Astrocyte of the cerebellum (primary cell): ENCODE results near the gene WWP2.

Experiments used
- DNase-seq: peaks from one replicate; pipeline ENCODE4 v3.0.0-alpha.2; 2011; ENCODE audit warnings: low read depth
- H3K4me3 ChIP-seq: 2 replicates; pipeline ENCODE4 v1.5.1; 2011; ENCODE audit warnings: mild to moderate bottlenecking, low read depth, low read length, moderate library complexity
- CTCF ChIP-seq: IDR thresholded peaks from 2 replicates; pipeline ENCODE4 v1.5.1; 2012; ENCODE audit warnings: low read length, low read depth, moderate library complexity, mild to moderate bottlenecking; ENCODE audit errors: missing control alignments
- in situ Hi-C: cut with HindIII; loops from 2 replicates; pipeline ENCODE4 v1.10.0; 2017; ENCODE audit warnings: low sequenced_read_pairs

WWP2 gene

DNA sequence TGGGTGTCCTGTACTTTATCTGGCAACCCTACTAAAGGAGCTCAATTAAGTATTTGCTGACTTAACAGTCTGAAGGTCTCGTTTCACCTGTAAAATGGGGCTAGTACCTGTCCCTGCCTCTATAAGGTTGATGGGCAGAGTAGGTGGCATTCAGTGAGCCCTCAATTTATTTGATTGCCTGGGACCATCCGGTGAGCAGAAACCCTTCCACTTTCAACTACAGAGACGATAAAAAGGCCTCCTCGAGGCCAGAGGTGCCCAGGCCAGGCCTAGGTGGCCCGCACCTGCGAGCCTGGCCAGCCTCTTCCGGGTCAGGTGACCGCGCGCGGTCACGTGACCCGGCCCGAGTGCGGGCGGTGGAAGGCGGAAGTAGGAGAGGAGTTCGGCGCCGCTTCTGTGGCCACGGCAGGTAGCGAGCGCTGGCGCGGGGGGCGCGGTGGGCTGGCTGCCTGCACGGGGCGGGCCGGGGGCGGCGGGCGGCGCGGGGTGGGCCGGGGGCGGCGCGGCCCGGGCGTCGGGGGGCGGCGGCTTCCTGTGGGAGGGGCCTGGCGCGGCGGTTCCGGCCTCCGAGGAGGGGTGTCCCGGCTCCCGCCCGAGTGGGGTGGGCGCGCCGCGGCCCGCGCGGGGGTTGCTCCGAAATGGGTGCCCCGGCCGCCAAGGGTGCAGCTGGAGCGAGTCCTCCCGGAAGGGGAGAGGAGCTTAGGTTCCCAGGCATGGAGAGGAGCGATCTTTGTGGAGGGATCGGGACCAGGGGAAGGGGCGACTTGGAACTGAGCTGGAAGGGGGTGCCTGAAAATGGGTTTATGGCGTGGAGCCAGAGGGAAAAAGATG is at the start of gene WWP2:
Gene WWP2, plus strand, starts transcription at position 350 of the 831 bp plus-strand sequence. CDS start 24,679 bp downstream, outside the sequence.
- in situ Hi-C loops = loop anchor here (25.0 kb wide), 1 partner anchor 350 kb away; the partner anchor contains the start of gene CYB5B
- DNase-seq = no peak
- no peak for TF ChIP-seq CTCF
- peak within 1 kb of the TSS; percentile 96 for H3K4me3 ChIP-seq

DNA sequence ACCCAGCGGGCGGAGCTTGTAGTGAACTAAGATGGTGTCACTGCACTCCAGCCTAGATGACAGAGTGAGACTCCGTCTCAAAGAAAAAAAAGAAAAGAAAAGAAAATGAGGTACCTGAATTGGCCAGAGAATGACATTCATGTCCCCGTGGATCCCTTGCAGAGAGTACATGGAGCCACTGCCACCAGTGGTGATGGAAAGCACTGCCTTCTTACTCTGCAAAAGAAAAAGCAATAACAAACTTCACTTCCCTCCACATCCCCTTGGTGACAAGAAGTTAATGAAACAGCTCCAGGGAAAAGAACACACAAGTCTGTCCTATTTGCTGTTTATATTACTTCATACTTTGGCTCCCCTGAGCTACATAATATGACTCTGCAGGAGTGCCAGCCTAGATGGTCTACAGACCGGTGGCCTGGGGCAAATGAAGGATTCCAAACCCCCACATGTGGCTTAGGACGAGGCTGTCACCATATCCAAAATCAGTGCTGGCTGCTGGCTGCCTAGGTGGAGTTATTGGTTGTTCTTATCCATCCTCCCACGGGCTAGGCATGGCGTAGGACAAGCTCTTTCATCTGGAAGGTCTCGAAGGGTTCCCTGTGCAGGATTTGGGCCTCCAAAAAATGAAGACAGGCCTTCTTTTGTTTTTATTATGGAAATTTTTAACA is 49.1 kb upstream of the WWP2 start:
- H3K4me3 ChIP-seq = no peak overlapping the region
- in situ Hi-C loops = no loop called here
- no peak for DNase-seq
- TF ChIP-seq CTCF = no peak

- DNase-seq = no peak
- TF ChIP-seq CTCF = no peak
- no peak overlapping the region for H3K4me3 ChIP-seq
- in situ Hi-C loops = no loop called here
Observed at GRCh38 chr16:69717066-69717465, 45.1 kb upstream of the WWP2 start.

- in situ Hi-C loops = no loop called here
Observed at GRCh38 chr16:69718111-69718764, 43.9 kb upstream of the WWP2 start.

GRCh38 chr16:69720822-69721430 is 41.2 kb upstream of the WWP2 start:
- TF ChIP-seq CTCF = no peak
- H3K4me3 ChIP-seq = no peak overlapping the region
- in situ Hi-C loops = no loop called here
- DNase-seq = no peak

More at GRCh38 chr16:69718111-69718764, 43.9 kb upstream of the WWP2 start:
- TF ChIP-seq CTCF = no peak
- H3K4me3 ChIP-seq = no peak overlapping the region
- no peak for DNase-seq

- TF ChIP-seq CTCF = no peak
- no peak overlapping the region for H3K4me3 ChIP-seq
- in situ Hi-C loops = no loop called here
- DNase-seq = no peak
Observed at GRCh38 chr16:69721441-69721957, 40.6 kb upstream of the WWP2 start.
